Measurements from ENCODE around the gene ST6GALNAC2.
"Not testable (repeated sequence)": the region's sequence is repeated elsewhere in the genome, so short reads cannot be mapped to it uniquely, and the experiment has no call there.

The ST6GALNAC2 gene

GRCh38 chr17:76538941-76539570 lies 46.6 kb downstream of the ST6GALNAC2 start:
- DNase-seq, result no peak

GRCh38 chr17:76538281-76538931 lies 47.3 kb downstream of the ST6GALNAC2 start:
- DNase-seq, result no peak

- no peak for DNase-seq
Observed at GRCh38 chr17:76537578-76538280, 47.9 kb downstream of the ST6GALNAC2 start, which contains the start of gene CYGB. Gene CYGB (minus strand): TSS chr17:76537709. CDS start chr17:76537542, 167 bp downstream.

GRCh38 chr17:76537288-76537577 lies 48.4 kb downstream of the ST6GALNAC2 start:
- no peak for DNase-seq

GRCh38 chr17:76536511-76537287 lies 49.0 kb downstream of the ST6GALNAC2 start:
- no peak for DNase-seq

GRCh38 chr17:76535788-76536510 lies 49.7 kb downstream of the ST6GALNAC2 start:
- no peak for DNase-seq

GRCh38 chr17:76534831-76535732 lies 50.6 kb downstream of the ST6GALNAC2 start:
- DNase-seq, result no peak

- not testable (repeated sequence) for DNase-seq
Observed at GRCh38 chr17:76533640-76534359, 51.9 kb downstream of the ST6GALNAC2 start.

GRCh38 chr17:76532072-76532651 lies 53.5 kb downstream of the ST6GALNAC2 start:
- no peak for DNase-seq

GRCh38 chr17:76531486-76532038 lies 54.1 kb downstream of the ST6GALNAC2 start:
- DNase-seq, result no peak

GRCh38 chr17:76530811-76531485 lies 54.7 kb downstream of the ST6GALNAC2 start:
- DNase-seq, result no peak

- no peak for DNase-seq
Observed at GRCh38 chr17:76530095-76530723, 55.5 kb downstream of the ST6GALNAC2 start.

GRCh38 chr17:76529224-76530094 lies 56.2 kb downstream of the ST6GALNAC2 start:
- DNase-seq, result no peak

- DNase-seq, result peak; percentile 29
Observed at GRCh38 chr17:76528528-76529223, 57.0 kb downstream of the ST6GALNAC2 start.

GRCh38 chr17:76528156-76528527 lies 57.5 kb downstream of the ST6GALNAC2 start:
- DNase-seq, result no peak

- DNase-seq, result peak; percentile 75
Observed at GRCh38 chr17:76527430-76528111, 58.1 kb downstream of the ST6GALNAC2 start.

GRCh38 chr17:76527016-76527415 lies 58.6 kb downstream of the ST6GALNAC2 start:
- not testable (repeated sequence) for DNase-seq
